Testis (tissue), 3 donors: ENCODE results near the gene SMIM38. TPM values are rescaled to one million over a fixed set of nuclear protein-coding genes. Genes with fewer than 3 reads are reported as not detected.

Experiments
- DNase-seq: peaks from one replicate; pipeline ENCODE4 v3.0.0-alpha.2; 2019
- H3K27ac ChIP-seq, 2 donors: fragments of 200-600 bp; sonication (generic); one replicate each; pipeline ENCODE4 v1.5.1; 2019
- H3K27me3 ChIP-seq: fragments of 200-600 bp; sonication (generic); one replicate; pipeline ENCODE4 v1.5.1; 2019
- H3K36me3 ChIP-seq: fragments of 200-600 bp; sonication (generic); one replicate; pipeline ENCODE4 v1.5.1; 2017; ENCODE audit warnings: low read depth; ENCODE audit errors: missing control alignments
- H3K4me1 ChIP-seq: fragments of 200-600 bp; sonication (generic); one replicate; pipeline ENCODE4 v1.5.1; 2019
- H3K4me3 ChIP-seq, 2 donors: fragments of 200-600 bp; sonication (generic); one replicate each; pipeline ENCODE4 v1.5.1; 2017 to 2019
- H3K9me3 ChIP-seq: fragments of 200-600 bp; sonication (generic); one replicate; pipeline ENCODE4 v1.5.1; 2017
- CTCF ChIP-seq, 3 experiments: fragments of 450-650 bp in 2 of 3; fragments of 200-600 bp in 1 of 3; sonication (generic) in 1 of 3; IDR thresholded peaks; one replicate each; pipeline ENCODE4 v1.5.1; 2016 to 2019; ENCODE audit warnings: antibody characterized with exemption in 3 of 3, mild to moderate bottlenecking in 2 of 3, moderate library complexity in 1 of 3
- POLR2A ChIP-seq: fragments of 450-650 bp; IDR thresholded peaks from one replicate; pipeline ENCODE4 v1.6.1; 2017; ENCODE audit warnings: antibody characterized with exemption, mild to moderate bottlenecking, moderate library complexity
- WGBS, 2 donors: methylation state at CpG; one replicate each; pipeline ENCODE4 v1.1.5; 2018; 5-methylcytosine and 5-hydroxymethylcytosine counted together
- intact Hi-C: fragments of 100-400 bp; cut with DNase I; formaldehyde crosslinking; loops from one replicate; pipeline ENCODE4 v1.15.1; 2023; ENCODE audit warnings: low total_unique reads
- polyA plus RNA-seq: library from polyadenylated mRNA; stranded (reverse); fragments of 350-450 nt; fragmentation: Illumina TruSeq; extraction: RNeasy Lipid Tissue Mini Kit (QIAGEN cat#74804); gene quantifications from one replicate; pipeline ENCODE4 v1.2.3, GENCODE V29; 2014; ENCODE audit warnings: low read depth, low replicate concordance; ENCODE audit not compliant: insufficient read depth
- total RNA-seq, 2 donors: library from RNA; depleted of rRNA; stranded (reverse); fragments of >200 nt; gene quantifications; one replicate each; pipeline ENCODE4 v1.2.3, GENCODE V29; 2016

Gene SMIM38
- total and polyA plus RNA-seq, 3 donors from 2014 or later, result 3.3 to 8.8 (median 3.9) TPM

- Histone ChIP-seq H3K9me3 (no peaks in the 10 kb centered on the region), H3K27ac (no peak overlapping the region), H3K4me1 (no peaks in the 10 kb centered on the region), H3K36me3 (no peaks in the 10 kb centered on the region), H3K27me3 (no peaks in the 10 kb centered on the region), H3K4me3 (no peak overlapping the region)
- TF ChIP-seq POLR2A, result no peak
- no peak for DNase-seq
- intact Hi-C loops, result no loop called here
- 97% methylated on average over 8 of the region's 8 CpGs for WGBS, 2 donors
Observed at GRCh38 chr11:69173925-69174581, 18.3 kb downstream of the SMIM38 start.

GRCh38 chr11:69174841-69175240 is 19.1 kb downstream of the SMIM38 start:
- no peak for TF ChIP-seq CTCF (IDR thresholded peaks at IDR 0.05)
- no peak for TF ChIP-seq POLR2A
- no peaks in the 10 kb centered on the region for H3K4me1 ChIP-seq
- DNase-seq, result no peak
- no peaks in the 10 kb centered on the region for H3K36me3 ChIP-seq
- H3K27me3 ChIP-seq, result no peaks in the 10 kb centered on the region
- H3K4me3 ChIP-seq, result no peak overlapping the region
- H3K9me3 ChIP-seq, result no peaks in the 10 kb centered on the region
- intact Hi-C loops, result no loop called here
- 93 to 100% methylated on average over 2 of the region's 2 CpGs for WGBS, 2 donors
- H3K27ac ChIP-seq, result no peak overlapping the region

GRCh38 chr11:69178819-69179482 is 23.2 kb downstream of the SMIM38 start:
- H3K27me3 ChIP-seq, result no peaks in the 10 kb centered on the region
- H3K27ac ChIP-seq, result no peak overlapping the region
- 85% methylated on average over 9 of the region's 9 CpGs for WGBS, 2 donors
- H3K4me3 ChIP-seq, result no peak overlapping the region
- H3K4me1 ChIP-seq, result no peaks in the 10 kb centered on the region
- no peak for DNase-seq
- H3K9me3 ChIP-seq, result no peaks in the 10 kb centered on the region
- H3K36me3 ChIP-seq, result no peaks in the 10 kb centered on the region
- no peak for TF ChIP-seq POLR2A
- TF ChIP-seq CTCF (IDR thresholded peaks at IDR 0.05), result no peak
- intact Hi-C loops, result no loop called here

GRCh38 chr11:69180226-69180625 is 24.5 kb downstream of the SMIM38 start:
- Histone ChIP-seq H3K27ac (no peak overlapping the region), H3K27me3 (no peaks in the 10 kb centered on the region), H3K4me1 (no peaks in the 10 kb centered on the region), H3K4me3 (no peak overlapping the region), H3K9me3 (no peaks in the 10 kb centered on the region), H3K36me3 (no peaks in the 10 kb centered on the region)
- 72 to 82% methylated on average over 9 of the region's 9 CpGs for WGBS, 2 donors
- TF ChIP-seq POLR2A, result no peak
- no peak for TF ChIP-seq CTCF (IDR thresholded peaks at IDR 0.05)
- DNase-seq, result no peak
- intact Hi-C loops, result no loop called here

GRCh38 chr11:69180726-69181125 is 25.0 kb downstream of the SMIM38 start:
- Histone ChIP-seq H3K9me3 (no peaks in the 10 kb centered on the region), H3K27ac (no peak overlapping the region), H3K27me3 (no peaks in the 10 kb centered on the region), H3K36me3 (no peaks in the 10 kb centered on the region), H3K4me1 (no peaks in the 10 kb centered on the region), H3K4me3 (no peak overlapping the region)
- intact Hi-C loops, result no loop called here
- no peak for TF ChIP-seq CTCF (IDR thresholded peaks at IDR 0.05)
- TF ChIP-seq POLR2A, result no peak
- 91 to 94% methylated on average over 3 of the region's 3 CpGs for WGBS, 2 donors
- no peak for DNase-seq
